Left ventricle myocardium inferior (tissue), 1 donor: ENCODE results near the gene ACTN3. TPM values are rescaled to one million over a fixed set of nuclear protein-coding genes. Genes with fewer than 3 reads are reported as not detected.
"Not testable (repeated sequence)": the region's sequence is repeated elsewhere in the genome, so short reads cannot be mapped to it uniquely, and the experiment has no call there.

ENCODE experiments used
- DNase-seq: peaks from one replicate; pipeline ENCODE4 v3.0.0-alpha.2; 2020
- H3K27ac ChIP-seq: fragments of 200-600 bp; replicated peaks from 2 replicates; pipeline ENCODE4 v1.8.0; 2021
- H3K27me3 ChIP-seq: fragments of 200-600 bp; 2 replicates; pipeline ENCODE4 v1.8.0; 2021; ENCODE audit warnings: low read depth
- H3K36me3 ChIP-seq: fragments of 200-600 bp; 2 replicates; pipeline ENCODE4 v1.8.0; 2021
- H3K4me1 ChIP-seq: fragments of 200-600 bp; 2 replicates; pipeline ENCODE4 v1.8.0; 2021
- H3K4me3 ChIP-seq: fragments of 200-600 bp; 2 replicates; pipeline ENCODE4 v1.8.0; 2021; ENCODE audit warnings: mild to moderate bottlenecking, moderate library complexity
- H3K9me3 ChIP-seq: fragments of 200-600 bp; replicated peaks from 2 replicates; pipeline ENCODE4 v1.8.0; 2021
- CTCF ChIP-seq: fragments of 200-600 bp; IDR thresholded peaks from 2 replicates; pipeline ENCODE4 v1.8.0; 2021; ENCODE audit warnings: antibody characterized with exemption, mild to moderate bottlenecking, borderline replicate concordance
- intact Hi-C: fragments of 100-400 bp; cut with micrococcal nuclease; formaldehyde crosslinking; loops from one replicate; pipeline ENCODE4 v1.11.0; 2022
- total RNA-seq: library from RNA; stranded (reverse); fragmentation: NEBNext Ultra II Directional; extraction: Animal tissue kit (Norgen Biotek cat#: 25700); gene quantifications from one replicate; pipeline ENCODE4 v1.2.1, GENCODE V29; 2021
- donor health status: DM: no; HTN: yes; CAD: no; lungs with severe emphysema.

Gene ACTN3
- total RNA-seq, 1 donor from 2014 or later, result not detected

- Histone ChIP-seq H3K4me1 (no peaks in the 10 kb centered on the region), H3K36me3 (no peaks in the 10 kb centered on the region), H3K4me3 (no peak overlapping the region), H3K27ac (no peak overlapping the region), H3K9me3 (peaks cover 9% of the 10 kb centered on the region), H3K27me3 (no peaks in the 10 kb centered on the region)
- no peak for DNase-seq
- intact Hi-C loops, result no loop called here
- no peak for TF ChIP-seq CTCF
Observed at GRCh38 chr11:66586136-66586535, 39.4 kb downstream of the ACTN3 start.

DNA sequence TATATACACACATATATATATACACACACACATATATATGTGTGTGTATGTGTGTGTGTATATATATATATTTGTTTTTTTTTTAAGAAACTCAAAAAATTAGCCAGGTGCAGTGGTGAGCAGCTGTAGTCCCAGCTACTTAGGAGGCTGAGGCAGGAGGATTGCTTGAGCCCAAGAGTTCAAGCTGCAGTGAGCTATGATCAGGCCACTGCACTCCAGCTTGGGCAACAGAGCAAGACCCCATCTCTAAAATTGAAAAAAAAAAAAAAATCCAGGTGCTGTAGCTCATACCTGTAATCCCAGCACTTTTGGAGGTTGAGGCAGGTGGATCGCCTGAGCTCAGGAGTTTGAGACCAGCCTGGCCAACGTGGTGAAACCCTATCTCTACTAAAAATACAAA, 42.6 kb downstream of the ACTN3 start:
- DNase-seq, intact Hi-C loops: not testable (repeated sequence)

DNA sequence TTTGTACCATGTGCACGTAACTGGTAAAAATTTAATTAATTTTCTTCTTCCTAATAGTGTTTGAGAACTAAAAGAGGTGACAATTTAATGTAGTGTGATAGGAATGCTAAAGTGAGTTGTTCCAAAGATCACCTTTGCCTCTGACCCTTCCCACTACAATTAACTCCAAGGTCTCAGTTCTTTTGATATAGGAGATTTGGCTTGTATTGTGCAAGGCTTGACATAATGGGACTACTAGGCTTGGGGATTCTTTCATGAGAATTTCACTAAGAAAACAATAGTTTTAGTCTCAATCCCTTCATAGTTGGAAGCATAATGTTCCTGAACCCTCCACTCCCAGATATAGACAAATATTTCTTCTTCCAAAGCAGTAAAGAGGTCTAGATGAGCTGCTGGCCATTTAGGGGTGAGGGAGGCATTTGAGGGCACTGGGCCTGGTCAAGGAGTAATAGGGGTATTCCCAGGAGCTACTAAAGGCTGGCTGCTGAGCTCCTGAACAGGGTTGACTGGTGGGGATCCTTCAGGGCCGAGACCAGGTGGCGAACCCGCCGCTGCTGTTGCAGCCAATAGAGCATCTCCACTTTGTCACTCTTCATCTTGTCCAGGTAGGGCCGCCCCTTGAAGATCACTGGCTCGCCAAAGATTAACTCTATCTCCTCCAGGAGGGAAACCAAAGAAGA, 43.4 kb downstream of the ACTN3 start:
- H3K27me3 ChIP-seq, result no peaks in the 10 kb centered on the region
- no peak for DNase-seq
- TF ChIP-seq CTCF, result no peak
- no peak overlapping the region for H3K4me3 ChIP-seq
- H3K4me1 ChIP-seq, result peaks cover 27% of the 10 kb centered on the region
- H3K9me3 ChIP-seq, result no peaks in the 10 kb centered on the region
- intact Hi-C loops, result no loop called here
- H3K36me3 ChIP-seq, result no peaks in the 10 kb centered on the region
- H3K27ac ChIP-seq, result no peak overlapping the region

More for the DNA sequence above, 42.6 kb downstream of the ACTN3 start:
- H3K4me3 ChIP-seq, H3K27me3 ChIP-seq, H3K9me3 ChIP-seq, H3K36me3 ChIP-seq, H3K27ac ChIP-seq: not testable (repeated sequence)
- peaks cover 19% of the 10 kb centered on the region for H3K4me1 ChIP-seq

DNA sequence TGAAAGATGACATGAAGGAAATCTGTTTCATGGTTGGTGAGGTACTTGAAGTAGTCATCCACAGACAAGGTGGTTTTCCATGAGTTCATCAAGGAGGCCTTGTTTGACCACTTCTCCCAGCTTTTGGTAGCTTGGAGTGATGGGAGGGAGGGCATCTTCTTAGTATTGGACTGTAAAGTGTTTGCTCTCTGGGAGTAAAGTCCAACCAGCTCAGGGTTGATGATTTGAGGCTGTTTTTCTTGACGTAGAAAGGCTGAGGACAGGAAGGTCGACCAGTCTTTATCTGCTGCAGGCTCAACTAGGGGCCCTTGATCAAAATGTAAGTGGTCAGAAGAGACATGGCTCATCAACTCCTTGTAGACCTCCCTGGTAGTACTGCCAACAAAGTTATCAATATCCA, 44.5 kb downstream of the ACTN3 start:
- intact Hi-C loops, result no loop called here
- TF ChIP-seq CTCF, result no peak
- Histone ChIP-seq H3K27ac (no peak overlapping the region), H3K27me3 (no peaks in the 10 kb centered on the region), H3K36me3 (no peaks in the 10 kb centered on the region), H3K4me1 (peaks cover 38% of the 10 kb centered on the region), H3K4me3 (no peak overlapping the region), H3K9me3 (no peaks in the 10 kb centered on the region)
- DNase-seq, result no peak

- TF ChIP-seq CTCF, result peak; percentile 77
Observed at GRCh38 chr11:66592457-66593302, 46.0 kb downstream of the ACTN3 start, which contains the start of the genes CCDC87 and CCS. TSS of gene CCDC87 (minus strand) at chr11:66593063. CDS start at chr11:66593015, 48 bp downstream. TSS of gene CCS (plus strand) at chr11:66593185. CDS start at chr11:66593262, 77 bp downstream.

GRCh38 chr11:66593303-66593635, 46.6 kb downstream of the ACTN3 start:
- DNase-seq, result no peak
- Histone ChIP-seq H3K4me3 (peak overlapping the region; percentile 72), H3K4me1 (peaks cover 39% of the 10 kb centered on the region), H3K36me3 (no peaks in the 10 kb centered on the region), H3K27me3 (no peaks in the 10 kb centered on the region), H3K9me3 (no peaks in the 10 kb centered on the region), H3K27ac (peak overlapping the region; percentile 83)
- intact Hi-C loops, result no loop called here
- no peak for TF ChIP-seq CTCF

More at GRCh38 chr11:66592457-66593302, 46.0 kb downstream of the ACTN3 start, which contains the start of the genes CCDC87 and CCS:
- Histone ChIP-seq H3K9me3 (no peaks in the 10 kb centered on the region), H3K27ac (peak within 1 kb of the TSS; percentile 83), H3K36me3 (no peaks in the 10 kb centered on the region), H3K4me1 (peaks cover 39% of the 10 kb centered on the region), H3K4me3 (peak within 1 kb of the TSS; percentile 72), H3K27me3 (no peaks in the 10 kb centered on the region)
- intact Hi-C loops, result no loop called here
- DNase-seq, result peak; percentile 99
